ENCODE data around the gene P3H2. TPM values are rescaled to one million over a fixed set of nuclear protein-coding genes. Genes with fewer than 3 reads are reported as not detected.

P3H2 gene
- total RNA-seq, 1 experiment from 2014 or later: 0.76 TPM

DNA sequence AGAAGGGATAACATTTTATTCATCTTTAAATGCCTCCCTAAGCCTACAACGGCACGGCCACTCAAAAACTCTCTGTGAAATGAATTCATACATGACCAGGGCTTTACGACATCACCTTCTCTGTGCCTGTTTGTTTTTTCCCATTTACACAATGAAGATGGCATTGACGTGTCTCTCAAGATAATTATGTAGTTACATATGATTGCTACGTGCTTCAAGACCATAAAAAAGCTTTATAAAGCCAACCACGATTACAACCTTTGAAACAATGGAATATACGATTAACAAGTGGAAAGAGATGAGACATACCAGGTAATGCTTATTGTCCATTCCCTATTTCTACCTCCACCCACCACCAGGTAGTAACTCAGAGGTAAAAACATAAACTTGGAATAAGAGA, 168.4 kb downstream of the P3H2 start:
- ChIA-PET POLR2A (no interaction called here), RAD21 (ENCODE audit: low non-redundant PET in 1 of 2, low total read pairs in 2 of 2, uncharacterized antibody in 2 of 2, unreplicated experiment in 2 of 2) (no interaction called here), CTCF (no interaction called here)
- Histone ChIP-seq H3K4me3 (replicated peaks in 1 of 2; ENCODE audit: low read depth in 1 of 2, low read length in 2 of 2) (no peak overlapping the region), H3K9me2 (ENCODE audit: insufficient read depth) (no peaks in the 10 kb centered on the region), H3K9ac (ENCODE audit: low read length) (no peak overlapping the region), H4K20me1 (ENCODE audit: insufficient read depth) (no peaks in the 10 kb centered on the region), H3K36me3 (ENCODE audit: control insufficient read depth in 1 of 2, insufficient read depth in 2 of 2, low read length in 2 of 2) (no peaks in the 10 kb centered on the region), H3K9me3 (ENCODE audit: control insufficient read depth in 1 of 2, insufficient read depth in 1 of 2, low read depth in 1 of 2, low read length in 2 of 2) (no peaks in the 10 kb centered on the region), H3K4me2 (ENCODE audit: low read length) (no peak overlapping the region), H2AFZ (ENCODE audit: low read depth, low read length, poor library complexity, severe bottlenecking) (no peak overlapping the region), H3K27ac (ENCODE audit: low read depth, low read length) (no peak overlapping the region), H3K4me1 (ENCODE audit: control insufficient read depth in 1 of 2, insufficient read depth in 2 of 2, low read length in 2 of 2) (no peaks in the 10 kb centered on the region), H3K79me2 (ENCODE audit: insufficient read depth, low read length) (no peaks in the 10 kb centered on the region), H3K27me3 (ENCODE audit: insufficient read depth, low read length) (no peaks in the 10 kb centered on the region)
- DNase-seq (ENCODE audit: low read depth, low spot score) (no peak), ATAC-seq (no peak)
- BruUV-seq (replicated peaks): no TSS peak
- intact Hi-C loops (cut with micrococcal nuclease): no loop called here
- TF ChIP-seq EGR1 (IDR thresholded peaks at IDR 0.05; ENCODE audit: low read depth) (no peak), CBX3 (IDR thresholded peaks at IDR 0.05; ENCODE audit: low read depth) (no peak), SIN3A (IDR thresholded peaks at IDR 0.05; ENCODE audit: low read depth) (no peak), FOSL1 (IDR thresholded peaks at IDR 0.05; ENCODE audit: low read depth) (no peak), EZH2 (IDR thresholded peaks at IDR 0.05) (no peak), SP1 (IDR thresholded peaks at IDR 0.05; ENCODE audit: low read depth) (no peak), ELF1 (IDR thresholded peaks at IDR 0.05; ENCODE audit: borderline replicate concordance, low read depth) (no peak), RAD21 (IDR thresholded peaks at IDR 0.05; ENCODE audit: low read depth) (no peak), EZH2phosphoT487 (IDR thresholded peaks at IDR 0.05; ENCODE audit: borderline replicate concordance) (no peak), REST (IDR thresholded peaks at IDR 0.05; ENCODE audit: low read depth) (no peak), TCF7L2 (IDR thresholded peaks at IDR 0.05; ENCODE audit: borderline replicate concordance, extremely low read depth, insufficient read depth, insufficient read length) (no peak), YY1 (IDR thresholded peaks at IDR 0.05; ENCODE audit: extremely low read depth, insufficient replicate concordance, low read depth, low read length) (no peak), SRF (IDR thresholded peaks at IDR 0.05; ENCODE audit: low read depth) (no peak), ZNF274 (IDR thresholded peaks at IDR 0.05; ENCODE audit: low read depth, low read length) (no peak), JUND (IDR thresholded peaks at IDR 0.05) (no peak), ATF3 (IDR thresholded peaks at IDR 0.05) (no peak)
- TF ChIP-seq, protein P1, sequence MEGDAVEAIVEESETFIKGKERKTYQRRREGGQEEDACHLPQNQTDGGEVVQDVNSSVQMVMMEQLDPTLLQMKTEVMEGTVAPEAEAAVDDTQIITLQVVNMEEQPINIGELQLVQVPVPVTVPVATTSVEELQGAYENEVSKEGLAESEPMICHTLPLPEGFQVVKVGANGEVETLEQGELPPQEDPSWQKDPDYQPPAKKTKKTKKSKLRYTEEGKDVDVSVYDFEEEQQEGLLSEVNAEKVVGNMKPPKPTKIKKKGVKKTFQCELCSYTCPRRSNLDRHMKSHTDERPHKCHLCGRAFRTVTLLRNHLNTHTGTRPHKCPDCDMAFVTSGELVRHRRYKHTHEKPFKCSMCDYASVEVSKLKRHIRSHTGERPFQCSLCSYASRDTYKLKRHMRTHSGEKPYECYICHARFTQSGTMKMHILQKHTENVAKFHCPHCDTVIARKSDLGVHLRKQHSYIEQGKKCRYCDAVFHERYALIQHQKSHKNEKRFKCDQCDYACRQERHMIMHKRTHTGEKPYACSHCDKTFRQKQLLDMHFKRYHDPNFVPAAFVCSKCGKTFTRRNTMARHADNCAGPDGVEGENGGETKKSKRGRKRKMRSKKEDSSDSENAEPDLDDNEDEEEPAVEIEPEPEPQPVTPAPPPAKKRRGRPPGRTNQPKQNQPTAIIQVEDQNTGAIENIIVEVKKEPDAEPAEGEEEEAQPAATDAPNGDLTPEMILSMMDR (IDR thresholded peaks at IDR 0.05 in 2 of 3, conservative IDR thresholded peaks at IDR 0.05 in 1 of 3; ENCODE audit: borderline replicate concordance in 1 of 3, insufficient read depth in 1 of 3, low read depth in 2 of 3, low read length in 2 of 3): no peak

Data from HCT116 (cell line).